Cardiac fibroblast (primary cell): ENCODE results near the gene OAT.
"Not testable (repeated sequence)": the region's sequence is repeated elsewhere in the genome, so short reads cannot be mapped to it uniquely, and the experiment has no call there.

ENCODE experiments used
- DNase-seq, 2 donors: peaks; one replicate each; pipeline versions ENCODE4 v3.0.0 to v3.0.0-alpha.2; 2010; ENCODE audit warnings: low read depth in 2 of 2
- H3K4me3 ChIP-seq, 2 donors: replicated peaks in 1 of 2; 1 replicate in 1 of 2; 2 replicates in 1 of 2; pipeline ENCODE4 v1.5.1; 2011; ENCODE audit warnings: low read depth in 2 of 2, low read length in 2 of 2, mild to moderate bottlenecking in 2 of 2, moderate library complexity in 1 of 2
- CTCF ChIP-seq: IDR thresholded peaks from one replicate; pipeline ENCODE4 v1.5.1; 2011; ENCODE audit warnings: low read depth, mild to moderate bottlenecking, low read length, inconsistent platforms

Gene OAT

DNA sequence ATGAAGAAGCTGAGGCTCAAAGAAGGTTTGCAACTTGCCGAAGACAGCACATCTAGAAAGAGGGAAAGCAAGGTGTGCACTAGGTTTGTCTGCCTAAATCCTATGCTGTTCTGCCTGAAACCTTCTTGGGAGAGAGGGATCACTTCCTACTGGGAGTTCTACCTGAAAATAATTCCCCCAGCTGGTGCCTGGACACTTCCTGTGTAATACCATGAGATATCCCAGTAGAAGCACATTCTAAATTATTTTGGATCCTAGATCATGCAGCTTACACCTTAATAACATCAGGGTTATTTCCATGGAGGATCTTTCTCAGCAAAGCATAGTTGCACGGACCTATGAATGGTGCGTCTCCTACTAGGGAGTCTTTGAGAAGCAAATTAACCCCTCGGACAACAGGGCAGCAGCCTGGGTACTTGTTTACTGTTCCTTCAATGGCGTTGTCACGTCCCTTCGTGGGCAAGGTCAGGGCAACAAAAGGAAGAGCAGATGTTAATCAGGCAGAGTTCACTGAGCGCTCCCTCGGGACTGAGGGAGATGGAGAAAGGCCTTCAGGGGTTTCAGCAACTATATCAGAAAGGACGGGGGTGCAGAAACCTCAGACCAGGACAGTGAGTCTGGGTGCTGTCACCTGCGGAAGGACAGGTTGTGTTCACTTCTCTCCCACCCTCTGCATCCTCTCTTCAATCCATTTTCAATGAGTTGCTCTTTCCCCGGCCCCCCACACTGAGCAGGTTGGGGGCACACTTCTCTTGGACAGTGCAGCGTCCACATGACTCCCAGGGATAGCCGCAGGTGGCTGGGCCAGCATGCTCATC, 44.0 kb downstream of the OAT start:
- no peak for DNase-seq
- TF ChIP-seq CTCF, result no peak
- H3K4me3 ChIP-seq, result no peak overlapping the region

GRCh38 chr10:124372899-124373298, 45.8 kb downstream of the OAT start:
- H3K4me3 ChIP-seq, result no peak overlapping the region
- no peak for TF ChIP-seq CTCF

GRCh38 chr10:124370426-124370825, 48.3 kb downstream of the OAT start:
- DNase-seq, result no peak
- TF ChIP-seq CTCF, result no peak
- no peak overlapping the region for H3K4me3 ChIP-seq

More at GRCh38 chr10:124372899-124373298, 45.8 kb downstream of the OAT start:
- no peak for DNase-seq

DNA sequence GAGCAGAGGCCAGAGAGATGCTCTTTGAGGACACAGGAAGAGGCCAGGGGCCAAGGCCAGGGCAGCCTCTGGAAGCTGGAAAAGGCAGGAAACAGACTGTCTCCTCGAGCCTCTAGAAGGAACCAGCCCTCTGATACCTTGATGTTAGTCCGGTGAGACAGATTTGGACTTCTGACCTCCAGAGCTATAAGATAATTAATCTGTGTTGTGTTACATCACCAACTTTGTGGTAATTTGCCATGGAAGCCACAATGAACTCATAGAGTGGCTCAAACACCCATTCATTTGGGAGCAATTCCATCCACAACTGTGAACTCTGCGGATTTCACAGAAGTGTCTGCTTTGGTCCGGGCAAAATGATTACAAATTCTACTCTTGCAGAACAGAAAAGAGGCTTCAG, 48.7 kb downstream of the OAT start:
- H3K4me3 ChIP-seq, result no peak overlapping the region
- DNase-seq, result no peak
- TF ChIP-seq CTCF, result no peak

DNA sequence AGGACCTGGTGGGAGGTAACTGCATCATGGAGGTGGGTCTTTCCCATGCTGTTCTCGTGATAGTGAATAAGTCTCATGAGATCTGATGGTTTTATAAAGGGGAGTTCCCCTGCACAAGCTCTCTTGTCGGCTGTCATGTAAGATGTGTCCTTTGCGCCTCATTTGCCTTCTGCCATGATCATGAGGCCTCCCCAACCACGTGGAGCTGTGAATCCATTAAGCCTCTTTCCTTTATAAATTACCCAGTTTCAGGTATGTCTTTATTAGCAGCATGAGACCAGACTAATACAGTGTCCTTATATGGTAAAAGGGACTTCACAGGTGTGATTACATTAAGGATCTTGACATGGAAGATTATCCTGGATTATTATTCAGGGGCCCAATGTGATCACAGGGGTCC, 49.2 kb downstream of the OAT start:
- DNase-seq, H3K4me3 ChIP-seq: not testable (repeated sequence)

- no peak for DNase-seq
- no peak overlapping the region for H3K4me3 ChIP-seq
- no peak for TF ChIP-seq CTCF
Observed at GRCh38 chr10:124369066-124369465, 49.7 kb downstream of the OAT start.

GRCh38 chr10:124367936-124368335, 50.8 kb downstream of the OAT start:
- no peak for TF ChIP-seq CTCF
- no peak for DNase-seq
- H3K4me3 ChIP-seq, result no peak overlapping the region
